PC-3 (cell line): Measurements from ENCODE around the gene TGM2. TPM values are rescaled to one million over a fixed set of nuclear protein-coding genes. Genes with fewer than 3 reads are reported as not detected.

ENCODE experiments used
- ATAC-seq: fragments of 200-7000 bp; cut with Tn5 transposase; 2 replicates; pipeline ENCODE4 v1.9.1; 2020; ENCODE audit warnings: mild to moderate bottlenecking, moderate library complexity
- BruUV-seq: library from RNA; stranded (reverse); fragments of 400-500 nt; replicated peaks from 2 replicates; lab custom pipeline; 2021; lab: Mats Ljungman, UMichigan
- CTCF ChIA-PET: fragments of 300-600 bp; sonication (Branson Sonifier 250); formaldehyde crosslinking; loops from one replicate; lab custom pipeline; 2022; ENCODE audit warnings: antibody characterized with exemption; lab: Charles Lee
- POLR2A ChIA-PET: fragments of 300-600 bp; sonication (Branson Sonifier 250); formaldehyde crosslinking; loops from one replicate; lab custom pipeline; 2022; ENCODE audit warnings: antibody characterized with exemption; ENCODE audit not compliant: unreplicated experiment; lab: Charles Lee
- DNase-seq: peaks from one replicate; pipeline ENCODE4 v3.0.0-alpha.2; 2015
- H2AFZ ChIP-seq: fragments of 300-600 bp; sonication (generic); 2 replicates; pipeline ENCODE4 v1.6.0; 2016; ENCODE audit warnings: antibody characterized with exemption, low read length
- H3F3A ChIP-seq: fragments of 300-600 bp; sonication (generic); one replicate; pipeline ENCODE4 v1.6.0; 2017; ENCODE audit warnings: antibody characterized with exemption, low read length, control low read depth, mild to moderate bottlenecking; ENCODE audit not compliant: unreplicated experiment
- H3K27ac ChIP-seq: fragments of 300-600 bp; sonication (generic); 2 replicates; pipeline ENCODE4 v1.5.1; 2016; ENCODE audit warnings: mild to moderate bottlenecking, low read length
- H3K27me3 ChIP-seq: fragments of 300-600 bp; sonication (generic); 2 replicates; pipeline ENCODE4 v1.6.1; 2016; ENCODE audit warnings: low read length, mixed read lengths
- H3K36me3 ChIP-seq: fragments of 300-600 bp; sonication (generic); 2 replicates; pipeline ENCODE4 v1.6.1; 2016; ENCODE audit warnings: low read depth, mixed run types, low read length, mixed read lengths
- H3K4me1 ChIP-seq: fragments of 300-600 bp; sonication (generic); 2 replicates; pipeline ENCODE4 v1.5.1; 2016; ENCODE audit warnings: low read length; ENCODE audit not compliant: insufficient read depth
- H3K4me2 ChIP-seq: fragments of 300-600 bp; sonication (generic); 2 replicates; pipeline ENCODE4 v1.6.0; 2016; ENCODE audit warnings: low read length
- H3K4me3 ChIP-seq: fragments of 300-600 bp; sonication (generic); 2 replicates; pipeline ENCODE4 v1.5.1; 2016; ENCODE audit warnings: mild to moderate bottlenecking, low read length, mixed read lengths
- H3K79me2 ChIP-seq: fragments of 300-600 bp; sonication (generic); 2 replicates; pipeline ENCODE4 v1.6.1; 2017; ENCODE audit warnings: low read length, mixed read lengths
- H3K9ac ChIP-seq: fragments of 300-600 bp; sonication (generic); 2 replicates; pipeline ENCODE4 v1.6.0; 2016; ENCODE audit warnings: mild to moderate bottlenecking, low read length
- H3K9me2 ChIP-seq: fragments of 300-600 bp; sonication (generic); replicated peaks from 2 replicates; pipeline ENCODE4 v1.6.1; 2016; ENCODE audit warnings: mixed run types, low read length, mixed read lengths
- H3K9me3 ChIP-seq: fragments of 300-600 bp; sonication (generic); 2 replicates; pipeline ENCODE4 v1.6.1; 2016; ENCODE audit warnings: low read length, mixed read lengths
- H4K20me1 ChIP-seq: fragments of 300-600 bp; sonication (generic); 2 replicates; pipeline ENCODE4 v1.6.1; 2016; ENCODE audit warnings: low read length, mixed read lengths
- EZH2 ChIP-seq: fragments of 300-600 bp; sonication (generic); IDR thresholded peaks from one replicate; pipeline ENCODE4 v1.6.1; 2017; ENCODE audit warnings: antibody characterized with exemption, mild to moderate bottlenecking, low read length; ENCODE audit not compliant: unreplicated experiment
- EZH2phosphoT487 ChIP-seq: fragments of 300-600 bp; sonication (generic); IDR thresholded peaks from 2 replicates; pipeline ENCODE4 v1.6.1; 2018; ENCODE audit warnings: mild to moderate bottlenecking, antibody characterized with exemption, low read length, borderline replicate concordance
- intact Hi-C: fragments of 100-400 bp; cut with micrococcal nuclease; formaldehyde crosslinking; loops from 2 replicates; pipeline ENCODE4 v1.9.0; 2023
- total RNA-seq: library from RNA; depleted of rRNA; stranded (reverse); fragments of >200 nt; gene quantifications from 2 replicates; pipeline ENCODE4 v1.2.3, GENCODE V29; 2014
- TF ChIP-seq, protein P1 (sequence below): fragments of 300-600 bp; sonication (generic); conservative IDR thresholded peaks from 2 replicates; pipeline ENCODE4 v1.5.1; 2017; ENCODE audit warnings: antibody characterized with exemption, low read depth, mild to moderate bottlenecking, low read length

Gene TGM2
- total RNA-seq, 1 experiment from 2014 or later = 583 TPM

DNA sequence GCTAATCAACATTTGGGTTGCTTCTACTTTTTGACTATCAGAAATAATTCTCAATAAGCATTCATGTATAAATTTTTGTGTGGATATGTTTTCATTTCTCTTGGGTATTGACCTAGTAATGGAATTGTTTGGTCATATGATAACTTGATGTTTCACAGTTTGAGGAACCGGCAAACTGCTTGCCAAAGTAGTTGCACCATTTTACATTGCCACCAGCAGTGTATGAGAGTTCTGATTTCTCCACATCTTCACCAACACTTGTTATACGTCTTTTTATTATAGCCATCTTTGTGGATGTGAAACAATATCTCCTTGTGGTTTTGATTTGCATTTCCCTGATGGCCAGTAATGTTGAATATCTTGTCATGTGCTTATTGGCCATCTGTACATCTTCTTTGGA lies 42.6 kb upstream of the TGM2 start:
- POLR2A ChIA-PET = no interaction called here
- CTCF ChIA-PET = no interaction called here
- H3K9me3 ChIP-seq = no peaks in the 10 kb centered on the region
- ATAC-seq = no peak
- TF ChIP-seq, protein P1, sequence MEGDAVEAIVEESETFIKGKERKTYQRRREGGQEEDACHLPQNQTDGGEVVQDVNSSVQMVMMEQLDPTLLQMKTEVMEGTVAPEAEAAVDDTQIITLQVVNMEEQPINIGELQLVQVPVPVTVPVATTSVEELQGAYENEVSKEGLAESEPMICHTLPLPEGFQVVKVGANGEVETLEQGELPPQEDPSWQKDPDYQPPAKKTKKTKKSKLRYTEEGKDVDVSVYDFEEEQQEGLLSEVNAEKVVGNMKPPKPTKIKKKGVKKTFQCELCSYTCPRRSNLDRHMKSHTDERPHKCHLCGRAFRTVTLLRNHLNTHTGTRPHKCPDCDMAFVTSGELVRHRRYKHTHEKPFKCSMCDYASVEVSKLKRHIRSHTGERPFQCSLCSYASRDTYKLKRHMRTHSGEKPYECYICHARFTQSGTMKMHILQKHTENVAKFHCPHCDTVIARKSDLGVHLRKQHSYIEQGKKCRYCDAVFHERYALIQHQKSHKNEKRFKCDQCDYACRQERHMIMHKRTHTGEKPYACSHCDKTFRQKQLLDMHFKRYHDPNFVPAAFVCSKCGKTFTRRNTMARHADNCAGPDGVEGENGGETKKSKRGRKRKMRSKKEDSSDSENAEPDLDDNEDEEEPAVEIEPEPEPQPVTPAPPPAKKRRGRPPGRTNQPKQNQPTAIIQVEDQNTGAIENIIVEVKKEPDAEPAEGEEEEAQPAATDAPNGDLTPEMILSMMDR = no peak
- TF ChIP-seq EZH2 = no peak
- no peak for TF ChIP-seq EZH2phosphoT487
- H2AFZ ChIP-seq = no peak overlapping the region
- no peaks in the 10 kb centered on the region for H3K36me3 ChIP-seq
- no peaks in the 10 kb centered on the region for H3F3A ChIP-seq
- H3K9me2 ChIP-seq = no peaks in the 10 kb centered on the region
- no peak for DNase-seq
- H3K4me2 ChIP-seq = no peak overlapping the region
- H3K4me1 ChIP-seq = peaks cover 12% of the 10 kb centered on the region
- no peaks in the 10 kb centered on the region for H4K20me1 ChIP-seq
- H3K4me3 ChIP-seq = no peak overlapping the region
- H3K27ac ChIP-seq = no peak overlapping the region
- BruUV-seq = no TSS peak
- H3K9ac ChIP-seq = no peak overlapping the region
- no peaks in the 10 kb centered on the region for H3K79me2 ChIP-seq
- no peaks in the 10 kb centered on the region for H3K27me3 ChIP-seq
- intact Hi-C loops = no loop called here

DNA sequence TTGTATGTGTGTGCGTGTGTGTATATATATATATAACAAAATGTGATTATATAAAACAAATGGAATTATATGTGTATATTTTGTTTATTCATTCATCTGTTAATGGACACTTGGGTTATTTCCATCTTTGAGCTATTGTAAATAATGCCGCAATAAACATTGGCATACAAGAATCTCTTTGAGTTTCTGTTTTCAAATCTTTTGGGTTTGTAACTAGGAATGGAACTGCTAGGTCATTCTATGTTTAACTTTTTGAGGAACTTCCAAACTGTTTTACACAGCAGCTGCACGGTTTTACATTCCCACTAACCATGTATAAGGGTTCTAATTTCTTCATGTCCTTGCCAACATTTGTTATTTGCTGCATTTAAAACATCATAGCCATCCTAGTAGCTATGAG lies 39.9 kb upstream of the TGM2 start:
- H4K20me1 ChIP-seq = no peaks in the 10 kb centered on the region
- H3K9me2 ChIP-seq = no peaks in the 10 kb centered on the region
- no peak for ATAC-seq
- DNase-seq = no peak
- intact Hi-C loops = no loop called here
- TF ChIP-seq EZH2 = no peak
- no peak for TF ChIP-seq EZH2phosphoT487
- TF ChIP-seq, protein P1 = no peak
- H3K79me2 ChIP-seq = no peaks in the 10 kb centered on the region
- no peak overlapping the region for H3K4me2 ChIP-seq
- POLR2A ChIA-PET = interaction anchor here (0.6 kb wide), 1 partner anchor 20 kb away, joined by 6 read pairs; no protein-coding TSS in a partner anchor
- H2AFZ ChIP-seq = no peak overlapping the region
- no peak overlapping the region for H3K4me3 ChIP-seq
- no TSS peak for BruUV-seq
- H3K36me3 ChIP-seq = no peaks in the 10 kb centered on the region
- CTCF ChIA-PET = no interaction called here
- H3F3A ChIP-seq = no peaks in the 10 kb centered on the region
- no peaks in the 10 kb centered on the region for H3K9me3 ChIP-seq
- no peaks in the 10 kb centered on the region for H3K27me3 ChIP-seq
- no peak overlapping the region for H3K27ac ChIP-seq
- H3K9ac ChIP-seq = no peak overlapping the region
- peaks cover 15% of the 10 kb centered on the region for H3K4me1 ChIP-seq

DNA sequence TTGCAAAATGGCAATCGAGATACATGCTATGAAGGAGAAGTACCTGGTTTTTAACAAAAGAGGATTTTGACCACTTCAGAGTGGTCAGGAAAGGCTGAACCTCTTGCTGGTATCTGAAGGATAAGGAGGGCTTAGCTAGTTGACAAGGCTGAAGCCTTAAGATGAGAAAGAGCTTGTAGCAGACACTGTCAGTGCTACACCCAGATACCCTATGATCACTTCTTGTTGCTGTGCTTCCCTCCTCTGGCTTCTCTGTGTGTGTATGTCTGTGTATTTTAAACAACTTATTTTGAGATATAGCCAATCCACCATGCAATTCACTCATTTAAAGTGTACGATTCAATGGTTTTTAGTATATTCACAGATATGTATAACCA lies 38.9 kb upstream of the TGM2 start:
- H3K27ac ChIP-seq = no peak overlapping the region
- H3K4me2 ChIP-seq = no peak overlapping the region
- H3K9me3 ChIP-seq = no peaks in the 10 kb centered on the region
- H3K4me1 ChIP-seq = peaks cover 11% of the 10 kb centered on the region; the same call in 1 of the 2 replicates
- no peak for DNase-seq
- ATAC-seq = no peak
- H3K9ac ChIP-seq = no peak overlapping the region
- no peaks in the 10 kb centered on the region for H3K9me2 ChIP-seq
- ChIA-PET CTCF (no interaction called here), POLR2A (no interaction called here)
- H2AFZ ChIP-seq = no peak overlapping the region
- BruUV-seq = no TSS peak
- H3K4me3 ChIP-seq = no peak overlapping the region
- intact Hi-C loops = no loop called here
- TF ChIP-seq, protein P1 = no peak
- no peak for TF ChIP-seq EZH2phosphoT487
- no peak for TF ChIP-seq EZH2
- no peaks in the 10 kb centered on the region for H4K20me1 ChIP-seq
- H3K27me3 ChIP-seq = no peaks in the 10 kb centered on the region
- H3K36me3 ChIP-seq = no peaks in the 10 kb centered on the region
- no peaks in the 10 kb centered on the region for H3F3A ChIP-seq
- no peaks in the 10 kb centered on the region for H3K79me2 ChIP-seq
